SK-N-SH (cell line): ENCODE measurements around the gene DNPH1. TPM values are rescaled to one million over a fixed set of nuclear protein-coding genes. Genes with fewer than 3 reads are reported as not detected.

ENCODE experiments used
- CTCF ChIA-PET: fragments of 300-600, 350-600 bp; formaldehyde crosslinking; extraction: SDS; loops from one replicate; lab custom pipeline; 2021; lab: Yijun Ruan, JAX
- POLR2A ChIA-PET: fragments of 350-600 bp; sonication (Branson Sonifier 250); formaldehyde crosslinking; extraction: SDS; loops from one replicate; lab custom pipeline; 2020; ENCODE audit warnings: antibody characterized with exemption, inconsistent platforms; lab: Yijun Ruan, JAX
- DNase-seq: peaks from one replicate; pipeline ENCODE4 v3.0.0; 2012
- H2AFZ ChIP-seq: fragments of 200-600 bp; sonication (generic); 2 replicates; pipeline ENCODE4 v1.8.1; 2016; ENCODE audit warnings: antibody characterized with exemption, mild to moderate bottlenecking, low read depth
- H3F3A ChIP-seq: fragments of 200-600 bp; sonication (generic); replicated peaks from 2 replicates; pipeline ENCODE3; 2016; ENCODE audit warnings: antibody characterized with exemption, mild to moderate bottlenecking; ENCODE audit not compliant: insufficient read depth
- H3K27ac ChIP-seq, 2 experiments: fragments of 200-500 bp in 1 of 2; fragments of 200-600 bp in 1 of 2; sonication (Bioruptor generic) in 1 of 2; sonication (generic), shearing (Covaris generic) in 1 of 2; 2 replicates each; pipeline versions ENCODE4 v1.5.1 to v1.6.1; 2014 to 2016; ENCODE audit warnings: low read depth in 2 of 2, inconsistent platforms in 1 of 2, low read length in 1 of 2, mild to moderate bottlenecking in 1 of 2, mixed read lengths in 1 of 2
- H3K27me3 ChIP-seq: fragments of 200-600 bp; sonication (generic), shearing (Covaris generic); 2 replicates; pipeline ENCODE4 v1.6.1; 2016; ENCODE audit warnings: mixed run types; ENCODE audit not compliant: insufficient read depth
- H3K36me3 ChIP-seq, 2 experiments: fragments of 200-500 bp in 1 of 2; fragments of 200-600 bp in 1 of 2; sonication (Bioruptor generic) in 1 of 2; sonication (generic) in 1 of 2; replicated peaks in 1 of 2; 2 replicates each; pipeline versions ENCODE3 to v1.5.1; 2014 to 2016; ENCODE audit warnings: low read length in 1 of 2, mild to moderate bottlenecking in 1 of 2; ENCODE audit not compliant: insufficient read depth in 2 of 2, control insufficient read depth in 1 of 2
- H3K4me1 ChIP-seq, 2 experiments: fragments of 200-500 bp in 1 of 2; fragments of 200-600 bp in 1 of 2; sonication (Bioruptor generic) in 1 of 2; sonication (generic), shearing (Covaris generic) in 1 of 2; 2 replicates each; pipeline versions ENCODE4 v1.5.1 to v1.6.1; 2014 to 2016; ENCODE audit warnings: low read depth in 1 of 2, low read length in 1 of 2, mixed run types in 1 of 2; ENCODE audit not compliant: insufficient read depth in 2 of 2, control insufficient read depth in 1 of 2
- H3K4me2 ChIP-seq: fragments of 200-600 bp; sonication (generic), shearing (Covaris generic); 2 replicates; pipeline ENCODE4 v1.6.1; 2017; ENCODE audit warnings: mixed run types
- H3K4me3 ChIP-seq, 2 experiments: fragments of 200-500 bp in 1 of 2; fragments of 200-600 bp in 1 of 2; sonication (Bioruptor generic) in 1 of 2; sonication (generic), shearing (Covaris generic) in 1 of 2; 2 replicates each; pipeline versions ENCODE4 v1.5.1 to v1.8.1; 2014 to 2016; ENCODE audit warnings: low read depth in 2 of 2, inconsistent platforms in 1 of 2, low read length in 1 of 2, mild to moderate bottlenecking in 1 of 2, mixed read lengths in 1 of 2, moderate library complexity in 1 of 2
- H3K79me2 ChIP-seq: fragments of 200-600 bp; sonication (generic); 2 replicates; pipeline ENCODE4 v1.8.1; 2017; ENCODE audit warnings: mild to moderate bottlenecking; ENCODE audit not compliant: insufficient read depth
- H3K9ac ChIP-seq: fragments of 200-600 bp; sonication (generic); 2 replicates; pipeline ENCODE4 v1.6.1; 2017; ENCODE audit warnings: mixed run types
- H3K9me2 ChIP-seq: fragments of 200-600 bp; sonication (generic); 2 replicates; pipeline ENCODE4 v1.6.1; 2017; ENCODE audit warnings: mixed run types
- H3K9me3 ChIP-seq: fragments of 200-600 bp; sonication (generic); 2 replicates; pipeline ENCODE4 v1.6.1; 2017; ENCODE audit warnings: mixed run types, mild to moderate bottlenecking, moderate library complexity
- H4K20me1 ChIP-seq: fragments of 200-600 bp; sonication (generic); 2 replicates; pipeline ENCODE4 v1.6.1; 2017; ENCODE audit warnings: mild to moderate bottlenecking, mixed run types; ENCODE audit not compliant: insufficient read depth
- FOXJ3 ChIP-seq: sonication (generic); formaldehyde crosslinking; IDR thresholded peaks from 2 replicates; pipeline ENCODE4 v1.5.1; 2020; ENCODE audit warnings: mild to moderate bottlenecking, missing genetic modification reagents
- GABPA ChIP-seq: IDR thresholded peaks from 2 replicates; pipeline ENCODE4 v1.4.0; 2012; ENCODE audit warnings: low read depth, mild to moderate bottlenecking
- GATA2 ChIP-seq: sonication (generic); formaldehyde crosslinking; IDR thresholded peaks from 2 replicates; pipeline ENCODE4 v1.5.0; 2020; ENCODE audit warnings: mild to moderate bottlenecking, missing genetic modification reagents
- MXI1 ChIP-seq: IDR thresholded peaks from 2 replicates; pipeline ENCODE4 v1.6.1; 2012; ENCODE audit warnings: mild to moderate bottlenecking, low read depth, low read length, improper control_type of control experiment
- RCOR1 ChIP-seq: fragments of 150-350 bp; IDR thresholded peaks from 2 replicates; pipeline ENCODE4 v1.6.1; 2017; ENCODE audit warnings: antibody characterized with exemption, low read length
- RXRA ChIP-seq: IDR thresholded peaks from 2 replicates; pipeline ENCODE4 v1.4.0; 2012; ENCODE audit warnings: low read depth, mild to moderate bottlenecking, borderline replicate concordance
- SIN3A ChIP-seq: IDR thresholded peaks from 2 replicates; pipeline ENCODE4 v1.6.1; 2012; ENCODE audit warnings: low read depth, mild to moderate bottlenecking, low read length, moderate library complexity, borderline replicate concordance
- TAF1 ChIP-seq: IDR thresholded peaks from 2 replicates; pipeline ENCODE4 v1.6.1; 2012; ENCODE audit warnings: low read depth, mild to moderate bottlenecking, low read length, moderate library complexity, borderline replicate concordance
- ZBTB33 ChIP-seq: IDR thresholded peaks from 2 replicates; pipeline ENCODE4 v1.4.0; 2012; ENCODE audit warnings: low read depth, borderline replicate concordance
- WGBS: methylation state at CpG from one replicate; pipeline ENCODE4 v1.1.6; 2017; ENCODE audit warnings: low lambda C conversion rate; 5-methylcytosine and 5-hydroxymethylcytosine counted together
- polyA plus RNA-seq, 3 experiments: library from polyadenylated mRNA; depleted of rRNA; stranded (reverse); fragments of >200 nt; gene quantifications; 2 replicates each; pipeline ENCODE4 v1.2.3, GENCODE V29; 2012
- TF ChIP-seq, protein P1 (sequence below): fragments of 150-350 bp; IDR thresholded peaks from 2 replicates; pipeline ENCODE4 v1.6.1; 2016; ENCODE audit warnings: mild to moderate bottlenecking, low read depth, low read length

The DNPH1 gene
- polyA plus RNA-seq, 1 of the 3 experiments (the other 2 are of a cell fraction), result 287 TPM

- TF ChIP-seq, protein P1, sequence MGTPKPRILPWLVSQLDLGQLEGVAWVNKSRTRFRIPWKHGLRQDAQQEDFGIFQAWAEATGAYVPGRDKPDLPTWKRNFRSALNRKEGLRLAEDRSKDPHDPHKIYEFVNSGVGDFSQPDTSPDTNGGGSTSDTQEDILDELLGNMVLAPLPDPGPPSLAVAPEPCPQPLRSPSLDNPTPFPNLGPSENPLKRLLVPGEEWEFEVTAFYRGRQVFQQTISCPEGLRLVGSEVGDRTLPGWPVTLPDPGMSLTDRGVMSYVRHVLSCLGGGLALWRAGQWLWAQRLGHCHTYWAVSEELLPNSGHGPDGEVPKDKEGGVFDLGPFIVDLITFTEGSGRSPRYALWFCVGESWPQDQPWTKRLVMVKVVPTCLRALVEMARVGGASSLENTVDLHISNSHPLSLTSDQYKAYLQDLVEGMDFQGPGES, result no peak
- peak; percentile 77; the same call in 1 of the 2 replicates for TF ChIP-seq SIN3A
- peak; percentile 65 for TF ChIP-seq TAF1
- no peak for TF ChIP-seq RXRA
- peak; percentile 85 for TF ChIP-seq MXI1
Measured at GRCh38 chr6:43181942-43182860, 47.1 kb downstream of the DNPH1 start, which contains the start of gene CUL9 (continued).

DNA sequence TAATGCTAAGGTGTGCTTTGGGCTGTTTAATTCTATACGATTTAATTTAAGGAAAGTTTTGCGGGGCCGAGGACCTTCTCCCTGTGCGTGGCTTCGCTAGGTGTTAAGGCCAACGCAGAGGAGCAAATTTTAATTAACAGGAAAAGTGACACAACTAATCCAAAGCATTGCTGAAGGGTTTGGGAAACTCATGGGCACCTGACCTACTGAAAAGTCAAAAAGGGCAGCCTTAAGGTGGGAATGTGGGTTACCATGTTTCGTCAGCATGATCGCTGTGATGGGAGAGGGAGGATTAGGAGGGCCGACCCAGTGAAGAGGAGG lies 47.7 kb downstream of the DNPH1 start:
- no peak for DNase-seq
- TF ChIP-seq FOXJ3 (CRISPR knock-in tag) (no peak), MXI1 (no peak), RCOR1 (no peak), GABPA (no peak), GATA2 (CRISPR knock-in tag) (no peak), ZBTB33 (no peak)
- Histone ChIP-seq H3K36me3 (peaks cover 22 to 59% of the 10 kb centered on the region in 2 experiments), H3K79me2 (peaks cover 30% of the 10 kb centered on the region; the same call in 1 of the 2 replicates), H3K27me3 (no peaks in the 10 kb centered on the region), H3K4me2 (peak overlapping the region; percentile 80), H3K9me2 (no peaks in the 10 kb centered on the region), H3K4me1 (peaks cover 4 to 19% of the 10 kb centered on the region in 2 experiments; a peak in 2 of 4 replicates), H3K9ac (peak overlapping the region; percentile 62), H4K20me1 (no peaks in the 10 kb centered on the region), H3K27ac (peak overlapping the region; percentile 56 to 84; a peak in 3 of 4 replicates), H3F3A (peaks cover 8% of the 10 kb centered on the region), H2AFZ (peak overlapping the region; percentile 88; the same call in 1 of the 2 replicates), H3K4me3 (peak overlapping the region; percentile 56 to 72), H3K9me3 (no peaks in the 10 kb centered on the region)
- WGBS, result 50% methylated on average over 9 of the region's 9 CpGs
- ChIA-PET POLR2A (interaction anchor here (0.6 to 1.3 kb wide), 5 partner anchors 10 to 187 kb away, joined by 3 to 4 read pairs (median 3); partner anchors contain the start of gene DNPH1), CTCF (interaction anchor here (1.1 to 1.2 kb wide), 2 partner anchors 11 to 38 kb away, joined by 4 to 5 read pairs; partner anchors contain the start of gene SRF)
